GM10266 (cell line): Measurements from ENCODE around the gene MYO16.

Source experiments
- DNase-seq: peaks from one replicate; pipeline ENCODE4 v3.0.0; 2012; ENCODE audit errors: extremely low spot score
- TF ChIP-seq, protein P1 (sequence below): IDR thresholded peaks from 2 replicates; pipeline ENCODE4 v1.5.1; 2012; ENCODE audit warnings: mild to moderate bottlenecking, low read depth; ENCODE audit not compliant: control insufficient read depth, insufficient read depth; ENCODE audit errors: missing control alignments

MYO16 gene

DNA sequence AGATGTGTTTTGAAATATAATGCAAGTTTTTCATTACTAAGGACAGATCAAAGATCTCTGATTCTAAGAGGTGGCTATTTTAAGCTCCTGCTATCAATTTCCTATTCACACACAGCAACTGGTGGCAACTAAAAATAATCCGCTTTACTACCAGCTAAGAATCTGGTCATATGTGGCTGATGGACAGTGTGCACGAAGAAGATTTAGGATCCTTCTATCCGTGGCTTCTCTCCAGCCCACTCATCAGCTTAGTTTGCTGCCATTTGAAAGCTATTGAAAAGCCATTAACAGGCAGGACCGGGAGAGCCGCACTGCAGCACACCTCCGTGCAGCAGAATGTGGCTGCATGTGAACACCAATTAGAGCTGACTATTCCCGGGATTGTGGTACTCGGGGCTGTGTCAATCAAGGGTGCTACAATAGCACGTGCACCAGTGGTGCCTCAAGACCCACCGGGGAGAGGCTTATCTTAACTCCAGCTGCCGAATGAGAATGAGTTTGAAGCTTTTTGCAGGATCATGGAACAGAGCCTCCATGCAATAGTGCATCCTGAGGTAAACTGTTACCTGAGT is at the start of gene MYO16:
TSS of gene MYO16 (plus strand) at position 431 of the 572 bp plus-strand sequence. CDS start 234 bp downstream, outside the sequence.
- TF ChIP-seq, protein P1, sequence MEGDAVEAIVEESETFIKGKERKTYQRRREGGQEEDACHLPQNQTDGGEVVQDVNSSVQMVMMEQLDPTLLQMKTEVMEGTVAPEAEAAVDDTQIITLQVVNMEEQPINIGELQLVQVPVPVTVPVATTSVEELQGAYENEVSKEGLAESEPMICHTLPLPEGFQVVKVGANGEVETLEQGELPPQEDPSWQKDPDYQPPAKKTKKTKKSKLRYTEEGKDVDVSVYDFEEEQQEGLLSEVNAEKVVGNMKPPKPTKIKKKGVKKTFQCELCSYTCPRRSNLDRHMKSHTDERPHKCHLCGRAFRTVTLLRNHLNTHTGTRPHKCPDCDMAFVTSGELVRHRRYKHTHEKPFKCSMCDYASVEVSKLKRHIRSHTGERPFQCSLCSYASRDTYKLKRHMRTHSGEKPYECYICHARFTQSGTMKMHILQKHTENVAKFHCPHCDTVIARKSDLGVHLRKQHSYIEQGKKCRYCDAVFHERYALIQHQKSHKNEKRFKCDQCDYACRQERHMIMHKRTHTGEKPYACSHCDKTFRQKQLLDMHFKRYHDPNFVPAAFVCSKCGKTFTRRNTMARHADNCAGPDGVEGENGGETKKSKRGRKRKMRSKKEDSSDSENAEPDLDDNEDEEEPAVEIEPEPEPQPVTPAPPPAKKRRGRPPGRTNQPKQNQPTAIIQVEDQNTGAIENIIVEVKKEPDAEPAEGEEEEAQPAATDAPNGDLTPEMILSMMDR, result no peak
- no peak for DNase-seq

- TF ChIP-seq, protein P1, result no peak
- DNase-seq, result no peak
Measured at GRCh38 chr13:108586826-108587225, 42.6 kb upstream of the MYO16 start.

GRCh38 chr13:108588516-108588915 is 40.9 kb upstream of the MYO16 start:
- TF ChIP-seq, protein P1, result no peak
- DNase-seq, result no peak

DNA sequence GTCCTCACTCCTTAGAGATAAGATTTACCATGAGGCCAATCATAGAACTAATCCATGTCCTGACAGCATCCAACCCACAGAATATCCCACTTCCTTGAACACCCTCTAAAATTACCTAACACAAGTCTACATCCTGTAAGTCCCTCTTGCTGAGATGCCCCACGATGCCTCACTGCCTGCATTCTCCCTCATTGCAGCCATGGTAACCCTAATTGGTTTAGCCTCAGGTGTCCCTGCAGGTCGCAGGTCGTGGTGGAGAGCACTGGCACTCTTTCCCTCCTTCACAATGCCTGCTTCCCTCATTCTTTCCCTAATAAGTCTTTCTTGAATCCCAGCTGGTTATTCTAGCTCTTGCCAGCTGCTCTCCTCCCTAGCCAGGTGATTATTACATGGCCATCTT is 35.3 kb upstream of the MYO16 start:
- TF ChIP-seq, protein P1, result no peak

GRCh38 chr13:108595436-108596274 is 33.8 kb upstream of the MYO16 start:
- TF ChIP-seq, protein P1, result no peak
- no peak for DNase-seq

More for the DNA sequence above, 35.3 kb upstream of the MYO16 start:
- DNase-seq, result no peak

DNA sequence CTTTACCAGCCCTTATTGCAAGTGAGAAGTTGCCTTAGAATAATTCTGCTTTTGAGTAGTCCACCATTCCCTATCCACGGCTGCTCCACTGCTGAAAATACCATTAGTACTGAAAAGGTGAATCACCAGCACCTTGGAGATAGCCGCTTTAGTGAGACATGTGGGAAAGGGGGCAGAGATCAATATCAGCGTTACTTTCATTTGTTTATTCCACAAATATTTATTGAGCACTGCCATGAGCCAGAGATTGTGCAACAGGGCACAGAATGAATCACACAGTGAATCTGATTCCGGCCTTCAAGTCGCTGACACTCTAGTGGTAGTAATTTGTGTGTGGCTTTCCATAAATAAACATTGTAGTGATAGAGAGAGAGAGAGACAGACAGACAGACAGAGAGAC is 31.5 kb upstream of the MYO16 start:
- no peak for DNase-seq
- TF ChIP-seq, protein P1, result no peak

GRCh38 chr13:108606424-108606823 is 23.0 kb upstream of the MYO16 start:
- no peak for DNase-seq
- TF ChIP-seq, protein P1, result no peak
